Fibroblast of pulmonary artery (primary cell): ENCODE results near the gene RADX.
A peak's percentile ranks its signal among the peaks of the same experiment; 100 is the strongest.

ENCODE experiments used
- DNase-seq: peaks from one replicate; pipeline ENCODE4 v3.0.0-alpha.2; 2010; ENCODE audit warnings: low read depth
- H3K4me3 ChIP-seq: replicated peaks from 2 replicates; pipeline ENCODE4 v1.5.1; 2011; ENCODE audit warnings: low read depth, mild to moderate bottlenecking, control low read depth, low read length, moderate library complexity
- TF ChIP-seq, protein P1 (sequence below): IDR thresholded peaks from 2 replicates; pipeline ENCODE4 v1.5.1; 2011; ENCODE audit warnings: mild to moderate bottlenecking, control low read depth, low read length, inconsistent platforms; ENCODE audit errors: missing control alignments

The RADX gene

DNA sequence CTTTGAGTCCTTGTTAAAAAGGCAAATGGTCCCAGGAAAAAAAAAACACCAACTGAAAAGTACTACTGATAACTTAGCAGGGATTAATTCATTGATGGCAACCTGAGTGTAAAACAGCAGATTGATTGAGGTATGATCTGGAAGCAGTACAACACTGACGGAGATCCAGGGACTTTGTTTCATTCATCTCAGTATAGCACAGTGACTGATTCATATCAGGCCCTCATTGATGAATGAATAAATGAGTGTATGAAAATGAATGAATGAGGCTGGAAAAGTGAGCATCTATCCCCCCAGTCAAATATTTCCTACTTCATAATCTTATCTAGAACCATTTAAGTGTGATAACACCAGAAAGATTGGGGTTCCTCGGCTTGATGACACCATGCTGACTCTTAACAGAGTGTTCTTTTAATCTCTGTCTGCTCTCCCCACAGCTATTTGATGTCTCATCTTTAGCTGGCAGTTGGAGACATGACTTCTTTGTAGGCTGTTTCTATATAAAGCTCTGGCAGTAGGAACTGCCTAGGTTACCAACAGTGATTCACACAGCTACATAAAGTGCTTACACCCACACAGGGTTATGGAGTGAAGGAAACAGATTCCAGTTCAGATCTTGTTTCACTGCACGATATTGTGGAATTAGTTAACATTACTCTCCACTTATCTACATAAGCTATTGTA lies 96.1 kb downstream of the RADX start:
- DNase-seq, result peak; percentile 74
- TF ChIP-seq, protein P1, sequence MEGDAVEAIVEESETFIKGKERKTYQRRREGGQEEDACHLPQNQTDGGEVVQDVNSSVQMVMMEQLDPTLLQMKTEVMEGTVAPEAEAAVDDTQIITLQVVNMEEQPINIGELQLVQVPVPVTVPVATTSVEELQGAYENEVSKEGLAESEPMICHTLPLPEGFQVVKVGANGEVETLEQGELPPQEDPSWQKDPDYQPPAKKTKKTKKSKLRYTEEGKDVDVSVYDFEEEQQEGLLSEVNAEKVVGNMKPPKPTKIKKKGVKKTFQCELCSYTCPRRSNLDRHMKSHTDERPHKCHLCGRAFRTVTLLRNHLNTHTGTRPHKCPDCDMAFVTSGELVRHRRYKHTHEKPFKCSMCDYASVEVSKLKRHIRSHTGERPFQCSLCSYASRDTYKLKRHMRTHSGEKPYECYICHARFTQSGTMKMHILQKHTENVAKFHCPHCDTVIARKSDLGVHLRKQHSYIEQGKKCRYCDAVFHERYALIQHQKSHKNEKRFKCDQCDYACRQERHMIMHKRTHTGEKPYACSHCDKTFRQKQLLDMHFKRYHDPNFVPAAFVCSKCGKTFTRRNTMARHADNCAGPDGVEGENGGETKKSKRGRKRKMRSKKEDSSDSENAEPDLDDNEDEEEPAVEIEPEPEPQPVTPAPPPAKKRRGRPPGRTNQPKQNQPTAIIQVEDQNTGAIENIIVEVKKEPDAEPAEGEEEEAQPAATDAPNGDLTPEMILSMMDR, result no peak
- H3K4me3 ChIP-seq, result no peak overlapping the region

DNA sequence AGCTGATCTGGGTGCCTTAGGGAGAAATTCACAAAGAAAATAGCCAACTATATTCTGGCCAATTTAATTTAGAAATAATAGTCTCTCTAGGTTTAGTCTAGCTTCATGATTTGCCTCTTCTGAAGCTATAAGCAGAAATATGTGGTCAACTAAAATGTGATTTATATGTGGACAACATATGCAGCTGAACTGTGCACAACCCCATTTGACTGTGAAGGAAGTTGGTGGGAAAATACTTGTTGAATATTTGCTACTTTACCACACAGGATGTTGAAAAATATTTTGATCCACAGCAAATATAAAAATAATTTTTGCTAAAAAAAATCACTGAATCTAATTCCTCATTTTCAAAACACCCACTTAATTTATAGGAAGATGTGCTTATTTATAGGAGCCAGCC lies 99.0 kb downstream of the RADX start:
- no peak overlapping the region for H3K4me3 ChIP-seq
- TF ChIP-seq, protein P1, result no peak
- no peak for DNase-seq

DNA sequence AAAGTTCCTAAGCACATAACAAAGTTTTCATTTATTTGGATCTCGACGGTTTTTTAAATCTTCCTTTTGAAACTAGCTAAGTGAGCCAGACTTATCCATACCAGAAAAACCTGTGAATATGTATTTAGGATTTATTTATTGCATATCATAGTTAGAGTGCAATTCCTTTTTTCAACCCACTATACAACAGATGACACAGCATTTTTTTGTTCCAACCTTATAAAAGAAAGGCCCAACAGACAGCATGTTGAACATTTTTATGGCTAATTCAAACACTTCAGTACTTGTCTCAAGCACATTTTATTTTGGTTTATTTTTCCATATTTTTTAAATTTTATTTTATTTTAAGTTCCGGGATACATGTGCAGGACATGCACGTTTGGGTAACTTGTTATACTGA lies 99.6 kb downstream of the RADX start:
- no peak overlapping the region for H3K4me3 ChIP-seq
- DNase-seq, result no peak
- TF ChIP-seq, protein P1, result no peak

DNA sequence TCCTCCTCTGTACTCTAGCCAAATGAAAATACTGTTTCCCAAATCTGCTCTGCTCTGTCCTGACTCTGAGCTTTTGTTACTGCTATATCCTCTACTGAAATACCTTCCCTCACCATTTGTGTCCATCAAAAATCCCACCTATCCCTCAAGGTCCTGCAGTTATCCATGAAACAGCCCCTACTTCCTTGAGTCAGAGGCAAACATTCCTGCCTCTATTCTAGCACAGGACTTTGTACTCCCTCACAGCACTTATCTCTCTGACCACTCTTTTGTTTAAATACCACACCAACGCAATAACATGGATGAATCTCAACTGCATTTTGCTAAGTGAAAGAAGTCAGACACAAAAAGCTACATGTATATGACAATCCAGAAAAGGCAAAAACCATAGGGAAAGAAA lies 104.2 kb downstream of the RADX start:
- TF ChIP-seq, protein P1, result no peak
- DNase-seq, result no peak
- H3K4me3 ChIP-seq, result no peak overlapping the region

DNA sequence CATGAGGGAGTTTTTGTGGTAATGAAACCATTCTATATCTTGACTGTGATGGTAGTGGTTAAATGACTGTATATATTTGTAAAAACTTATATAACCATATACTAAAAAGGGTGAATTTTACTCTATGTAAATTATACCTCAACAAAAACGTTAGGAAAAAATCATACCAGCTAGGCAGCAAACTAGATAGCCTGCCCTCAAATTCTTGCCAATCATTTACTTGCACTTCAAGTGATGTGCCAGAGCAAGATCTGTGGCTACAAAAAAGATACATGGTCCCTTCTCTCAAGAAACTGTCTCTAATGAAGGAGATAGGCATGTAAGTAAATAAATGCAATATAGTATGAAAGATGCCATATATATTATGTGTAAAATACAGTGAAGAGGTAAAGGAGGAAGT lies 104.7 kb downstream of the RADX start:
- no peak overlapping the region for H3K4me3 ChIP-seq
- TF ChIP-seq, protein P1, result no peak
- DNase-seq, result no peak

DNA sequence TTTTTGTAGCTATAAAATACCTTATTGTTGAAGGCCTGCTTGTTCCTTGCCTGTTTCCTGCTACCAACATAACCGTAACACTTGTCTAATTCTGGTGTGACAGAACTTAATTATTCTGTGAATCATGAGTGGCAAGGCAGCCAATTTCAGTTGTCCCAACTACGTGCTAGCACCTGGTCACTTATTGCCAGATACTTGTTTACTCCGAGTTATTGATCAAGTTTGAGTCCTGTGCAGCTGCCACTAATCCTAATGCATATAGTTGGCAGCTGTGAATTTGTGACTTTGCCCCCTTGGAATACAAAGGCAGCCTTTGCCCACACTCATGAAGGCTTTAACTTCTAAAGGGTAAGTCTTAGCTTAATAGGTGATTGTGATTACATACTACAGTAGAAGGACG lies 106.9 kb downstream of the RADX start:
- H3K4me3 ChIP-seq, result no peak overlapping the region
- DNase-seq, result no peak
- TF ChIP-seq, protein P1, result no peak

DNA sequence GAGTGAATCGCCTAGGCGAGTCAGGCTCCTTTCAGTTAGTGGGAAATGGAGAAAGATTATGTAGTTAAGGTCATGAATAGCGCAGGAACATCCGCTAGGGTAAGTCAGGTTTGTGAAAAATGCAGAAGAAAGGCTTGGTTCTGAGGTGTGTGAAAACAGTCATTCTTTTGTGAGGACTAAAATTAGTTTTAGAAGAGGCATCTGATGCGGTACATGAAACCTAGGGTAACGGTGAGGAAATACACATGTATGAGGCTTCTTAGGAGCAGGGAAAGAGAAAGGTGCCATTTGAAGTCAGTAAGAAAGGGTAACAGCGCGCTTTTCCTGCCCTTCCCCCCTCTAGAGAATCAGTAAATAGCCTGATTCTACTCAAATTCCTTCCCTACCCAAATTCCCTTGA lies 114.2 kb downstream of the RADX start:
- TF ChIP-seq, protein P1, result no peak
- peak; percentile 3 for DNase-seq
- H3K4me3 ChIP-seq, result peak overlapping the region; percentile 57
